NCI-H460 (cell line): ENCODE data around the gene OTOS. TPM values are rescaled to one million over a fixed set of nuclear protein-coding genes. Genes with fewer than 3 reads are reported as not detected.

Source experiments
- DNase-seq: peaks from one replicate; pipeline ENCODE4 v3.0.0-alpha.2; 2016; ENCODE audit warnings: low read depth; ENCODE audit errors: extremely low read depth
- total RNA-seq: library from RNA; depleted of rRNA; stranded (reverse); fragments of >200 nt; shearing (Covaris generic); gene quantifications from 2 replicates; pipeline ENCODE4 v1.2.3, GENCODE V29; 2014

The OTOS gene
- total RNA-seq, 1 experiment from 2014 or later = not detected

DNA sequence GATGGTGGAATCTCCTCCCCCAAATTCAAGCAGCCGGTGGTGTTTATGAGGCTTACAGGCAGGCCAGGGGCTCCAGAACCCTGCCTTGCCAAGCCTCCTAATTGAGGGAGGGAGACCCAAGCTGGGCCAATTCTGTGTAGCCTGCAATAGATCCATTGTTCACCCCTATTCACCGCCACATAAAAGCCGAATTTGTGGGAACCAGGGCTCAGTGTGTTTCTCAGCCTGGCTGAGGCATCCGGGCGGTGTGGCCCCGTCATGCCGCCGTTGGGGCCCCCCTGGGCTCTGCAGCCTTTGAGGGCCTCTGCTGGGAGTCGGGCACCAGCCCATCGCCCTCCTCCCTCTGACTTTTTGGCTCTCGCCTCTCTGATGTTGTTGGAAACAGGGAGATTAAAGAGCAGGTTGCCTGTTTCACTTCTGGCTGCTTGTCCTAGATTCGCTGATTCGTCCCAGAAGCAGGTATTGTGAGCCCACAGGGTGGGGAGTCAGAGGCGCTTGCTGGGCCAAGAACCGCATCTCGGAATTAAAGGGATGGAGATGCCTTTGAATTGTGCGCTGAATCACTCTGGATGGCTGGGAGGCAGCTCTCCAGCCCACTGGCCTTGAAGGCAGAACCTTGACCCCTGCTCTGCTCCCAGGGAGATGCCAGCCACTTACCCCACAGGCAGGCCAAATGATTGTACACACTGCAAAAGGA, 14.7 kb upstream of the OTOS start:
- DNase-seq = no peak

DNA sequence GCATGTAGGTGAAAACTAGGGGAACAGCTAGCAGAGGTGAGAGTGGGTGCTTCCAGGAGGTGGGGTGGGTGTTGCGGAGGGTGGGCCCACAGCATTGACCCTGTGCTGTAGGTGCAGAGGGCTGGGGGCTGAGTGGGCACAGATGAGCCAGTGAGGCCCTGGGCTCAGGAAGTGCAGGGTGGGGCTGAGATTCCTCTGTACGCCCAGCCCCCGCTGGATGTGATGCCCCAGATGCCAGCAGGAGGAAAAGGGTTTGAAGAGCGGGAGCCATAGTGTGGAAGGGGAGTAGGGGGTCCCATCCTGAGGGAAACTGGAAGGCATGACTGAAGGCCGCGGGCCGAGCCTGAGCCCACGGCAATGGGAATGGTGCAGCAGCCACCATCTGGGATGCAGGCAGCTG, 14.1 kb upstream of the OTOS start:
- DNase-seq = no peak

DNA sequence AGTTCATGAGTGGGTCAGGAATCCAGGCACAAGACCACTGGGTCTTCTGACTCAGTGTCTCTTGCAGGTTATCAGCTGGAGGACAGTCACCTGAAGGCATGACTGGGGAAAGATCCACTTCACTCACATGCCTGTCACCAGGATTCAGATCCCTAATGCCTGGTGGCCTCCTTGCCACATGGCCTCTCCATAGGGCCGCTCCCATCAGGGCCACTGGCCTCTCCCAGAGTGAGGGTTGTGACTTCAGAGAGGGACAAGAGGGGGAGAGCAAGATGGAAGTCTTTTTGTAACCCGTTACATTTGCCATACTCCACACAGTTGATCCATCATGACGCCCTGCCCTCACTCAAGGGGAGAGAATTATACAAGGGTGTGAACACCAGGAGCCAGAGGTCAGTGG, 13.0 kb upstream of the OTOS start:
- no peak for DNase-seq

DNA sequence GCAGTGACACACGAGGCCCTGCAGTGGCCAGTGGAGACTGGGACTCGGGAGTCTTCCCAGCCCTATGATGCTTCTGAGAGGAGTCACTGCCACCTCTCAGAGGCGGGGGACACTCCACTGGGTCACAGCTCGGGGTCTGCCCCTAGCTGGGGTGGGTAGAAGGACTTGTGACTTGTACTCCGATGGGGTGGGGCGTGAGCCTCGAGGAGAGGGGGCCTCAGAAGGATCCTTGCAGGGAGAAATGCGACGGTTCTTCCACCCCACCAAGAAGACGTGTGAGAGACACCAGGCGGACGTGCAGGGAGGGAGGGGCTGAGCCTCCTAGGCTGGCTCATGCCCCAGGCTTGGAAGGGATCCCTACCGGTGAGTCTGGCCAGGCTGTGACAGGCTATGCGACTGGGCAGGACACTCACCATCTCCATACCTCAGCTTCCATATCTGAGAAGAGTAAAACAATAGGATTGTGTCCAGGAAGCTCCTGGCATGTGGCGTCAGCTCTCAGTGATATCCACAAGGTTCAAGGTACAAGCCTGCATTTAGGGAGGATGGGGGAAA, 11.1 kb upstream of the OTOS start:
- DNase-seq = no peak

DNA sequence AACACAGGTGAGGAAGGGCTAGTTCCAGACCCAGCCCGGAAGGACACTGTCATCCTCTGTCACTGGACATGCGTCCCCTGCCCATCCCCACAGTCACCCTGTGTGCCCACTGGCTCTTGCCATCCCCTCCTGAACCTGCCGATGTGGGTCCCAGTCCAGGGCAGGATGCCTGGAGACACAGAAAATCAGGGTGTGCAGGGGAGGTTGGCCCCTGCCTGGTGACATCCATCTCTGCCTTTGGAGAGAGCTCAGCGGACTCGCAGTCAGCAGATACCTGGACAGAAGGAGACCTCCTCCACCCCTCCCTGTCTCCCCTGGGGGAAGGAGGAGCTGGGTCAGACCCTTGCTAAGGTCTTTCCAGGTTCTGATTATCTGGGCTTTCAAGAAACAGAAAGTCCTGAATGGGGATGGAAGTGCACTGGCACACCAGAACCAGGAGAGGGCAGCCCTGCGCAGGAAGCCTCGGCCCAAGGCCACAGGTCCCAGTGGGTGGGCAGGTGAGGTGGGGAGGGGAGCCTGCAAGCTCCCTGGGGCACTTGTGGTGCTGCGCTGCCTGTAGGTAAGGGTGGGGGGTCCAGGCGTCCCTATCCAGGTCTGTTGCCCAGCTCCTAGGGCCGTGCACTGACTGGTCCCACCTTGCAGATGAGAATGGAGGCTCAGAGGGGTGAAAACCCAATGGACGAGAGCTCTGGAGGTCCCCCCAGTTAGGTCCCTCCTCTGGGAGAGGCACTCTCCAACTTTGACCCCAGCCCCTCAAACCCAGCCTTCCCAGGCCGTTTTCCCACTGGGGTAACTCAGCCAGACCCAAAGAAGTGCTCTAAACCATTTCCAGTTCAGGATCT, 9.7 kb upstream of the OTOS start:
- DNase-seq = peak; percentile 41

DNA sequence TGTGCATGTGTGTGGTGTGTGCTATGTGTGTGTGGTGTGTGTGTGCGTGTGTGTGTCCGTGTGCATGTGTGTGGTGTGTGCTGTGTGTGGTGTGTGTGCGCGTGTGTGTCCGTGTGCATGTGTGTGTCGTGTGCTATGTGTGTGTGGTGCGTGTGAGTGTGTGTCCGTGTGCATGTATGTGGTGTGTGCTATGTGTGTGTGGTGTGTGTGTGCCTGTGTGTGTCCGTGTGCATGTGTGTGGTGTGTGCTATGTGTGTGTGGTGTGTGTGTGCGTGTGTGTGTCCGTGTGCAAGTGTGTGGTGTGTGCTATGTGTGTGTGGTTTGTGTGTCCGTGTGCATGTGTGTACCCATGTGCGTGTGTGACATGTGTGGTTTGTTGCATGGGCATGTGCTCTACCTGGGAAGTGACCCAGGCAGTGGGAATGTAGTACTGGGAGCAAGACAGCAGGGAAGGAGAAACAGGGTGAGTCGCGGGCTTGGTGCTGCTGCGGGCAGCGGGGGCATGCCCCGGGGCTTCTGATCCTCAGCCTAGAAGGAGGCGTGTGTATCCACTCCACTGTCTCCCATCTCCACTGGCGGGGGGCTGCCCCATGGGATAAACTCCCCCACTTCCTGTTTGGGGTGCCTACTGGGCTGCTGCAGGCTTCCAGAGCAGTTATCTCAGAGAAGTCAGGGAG, 7.6 kb upstream of the OTOS start:
- DNase-seq = no peak

DNA sequence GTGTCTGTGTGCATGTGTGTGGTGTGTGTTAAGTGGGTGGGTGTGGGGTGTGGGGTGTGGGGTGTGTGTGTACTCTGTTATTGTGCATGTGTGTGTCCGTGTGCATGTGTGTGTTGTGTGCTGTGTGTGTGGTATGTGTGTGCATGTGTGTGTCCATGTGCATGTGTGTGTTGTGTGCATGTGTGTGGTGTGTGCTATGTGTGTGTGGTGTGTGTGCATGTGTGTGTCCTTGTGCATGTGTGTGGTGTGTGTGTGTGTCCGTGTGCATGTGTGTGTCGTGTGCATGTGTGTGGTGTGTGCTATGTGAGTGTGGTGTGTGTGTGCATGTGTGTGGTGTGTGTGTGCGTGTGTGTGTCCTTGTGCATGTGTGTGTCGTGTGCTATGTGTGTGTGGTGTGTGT, 6.9 kb upstream of the OTOS start:
- DNase-seq = no peak

DNA sequence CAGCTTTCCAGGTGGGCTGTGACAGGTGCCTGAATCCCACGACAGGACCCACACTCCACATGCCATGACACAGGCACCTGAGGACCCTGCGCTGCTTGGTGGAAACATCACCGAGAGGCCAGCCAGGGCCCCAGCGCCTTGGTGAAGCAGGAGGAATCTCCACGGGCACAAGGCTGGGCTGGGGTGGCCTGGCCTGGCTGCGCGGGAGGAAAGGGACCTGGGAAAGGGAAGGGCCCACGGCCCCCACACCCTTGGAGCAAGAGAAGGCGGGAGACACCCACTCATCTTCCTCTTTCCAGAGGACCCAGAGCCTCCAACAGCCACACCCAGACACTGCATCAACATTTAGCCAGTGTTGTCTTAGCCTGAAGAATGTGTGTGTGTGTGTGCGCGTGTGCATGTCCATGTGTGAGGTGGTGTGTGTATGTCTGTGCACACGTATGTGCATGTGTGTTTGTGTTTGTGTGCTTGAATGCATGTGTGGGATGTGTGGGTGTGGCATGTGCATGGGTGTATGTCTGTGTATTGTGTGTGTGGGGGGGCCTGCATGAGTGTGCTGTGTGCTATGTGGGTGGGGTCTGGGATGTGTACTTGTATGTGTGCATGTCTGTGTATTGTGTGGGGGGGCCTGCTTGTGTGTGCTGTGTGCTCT, 6.3 kb upstream of the OTOS start:
- no peak for DNase-seq

DNA sequence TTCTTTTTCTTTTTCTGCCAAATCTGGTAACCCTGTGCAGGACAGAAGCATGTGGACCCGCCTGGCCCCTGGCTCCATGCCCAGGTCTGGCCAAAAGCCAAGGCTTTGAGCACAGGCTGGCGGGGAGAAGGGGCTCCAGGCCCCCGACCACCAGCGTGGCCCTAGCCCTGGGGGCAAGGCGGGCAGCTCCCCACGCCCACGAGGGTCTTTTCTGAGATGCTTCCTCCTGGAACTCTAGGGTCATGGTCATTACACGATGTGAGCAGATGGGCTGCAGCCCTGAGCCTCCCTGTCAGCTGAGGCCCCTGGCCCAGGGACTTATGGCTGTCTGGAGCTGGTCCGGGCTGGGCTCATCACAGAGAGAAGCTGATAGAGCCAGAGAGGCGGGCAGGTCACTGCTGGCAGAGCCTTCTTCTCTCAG, 5.7 kb upstream of the OTOS start:
- DNase-seq = no peak

DNA sequence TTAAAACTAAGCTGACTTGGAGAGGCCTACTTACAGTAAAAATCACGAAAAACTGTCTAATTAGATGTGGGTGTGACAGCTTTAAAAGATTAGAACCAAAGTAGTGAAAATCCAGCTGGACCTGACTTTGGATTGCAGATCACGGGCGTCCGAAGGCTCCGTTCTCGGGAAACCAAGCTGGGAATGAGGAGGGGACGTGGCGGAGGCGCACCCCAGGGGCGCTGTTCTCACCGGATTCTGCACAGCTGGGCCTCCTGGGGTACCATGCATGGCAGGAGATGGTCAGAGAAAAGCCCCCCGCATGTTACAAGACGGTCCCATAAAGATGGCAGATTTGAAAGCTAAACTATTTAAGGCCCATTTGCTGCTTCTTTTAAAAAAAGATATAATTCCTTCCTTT, 5.0 kb upstream of the OTOS start:
- DNase-seq = no peak

DNA sequence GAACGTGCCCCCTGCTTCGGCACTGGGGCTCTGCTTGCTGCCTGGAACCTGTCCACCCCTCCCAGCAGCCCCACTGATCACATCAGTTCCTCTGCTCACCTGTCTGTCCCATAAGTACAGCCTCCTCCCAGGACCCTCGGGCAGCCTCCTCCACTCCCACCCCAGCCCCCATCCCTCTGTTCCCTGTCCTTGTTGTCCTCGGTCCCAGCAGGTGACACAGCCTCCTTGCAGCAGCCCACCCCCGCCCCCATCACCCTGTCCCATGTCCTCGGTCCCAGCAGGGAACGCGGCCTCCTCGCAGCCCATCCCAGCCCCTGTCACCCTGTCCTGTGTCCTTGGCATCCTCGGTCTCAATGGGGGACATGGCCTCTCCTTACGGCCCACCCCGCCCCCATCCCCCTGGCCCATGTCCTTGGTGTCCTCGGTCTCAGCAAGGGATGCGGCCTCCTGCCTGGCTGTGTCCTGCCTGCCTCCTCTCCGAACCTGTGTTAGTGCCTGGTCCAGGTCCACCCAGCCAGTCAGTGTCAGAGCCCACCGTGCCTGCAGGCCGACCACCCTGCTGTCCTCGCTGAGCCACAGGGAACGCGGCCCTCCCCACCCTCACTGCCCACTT, 4.3 kb upstream of the OTOS start:
- DNase-seq = no peak

DNA sequence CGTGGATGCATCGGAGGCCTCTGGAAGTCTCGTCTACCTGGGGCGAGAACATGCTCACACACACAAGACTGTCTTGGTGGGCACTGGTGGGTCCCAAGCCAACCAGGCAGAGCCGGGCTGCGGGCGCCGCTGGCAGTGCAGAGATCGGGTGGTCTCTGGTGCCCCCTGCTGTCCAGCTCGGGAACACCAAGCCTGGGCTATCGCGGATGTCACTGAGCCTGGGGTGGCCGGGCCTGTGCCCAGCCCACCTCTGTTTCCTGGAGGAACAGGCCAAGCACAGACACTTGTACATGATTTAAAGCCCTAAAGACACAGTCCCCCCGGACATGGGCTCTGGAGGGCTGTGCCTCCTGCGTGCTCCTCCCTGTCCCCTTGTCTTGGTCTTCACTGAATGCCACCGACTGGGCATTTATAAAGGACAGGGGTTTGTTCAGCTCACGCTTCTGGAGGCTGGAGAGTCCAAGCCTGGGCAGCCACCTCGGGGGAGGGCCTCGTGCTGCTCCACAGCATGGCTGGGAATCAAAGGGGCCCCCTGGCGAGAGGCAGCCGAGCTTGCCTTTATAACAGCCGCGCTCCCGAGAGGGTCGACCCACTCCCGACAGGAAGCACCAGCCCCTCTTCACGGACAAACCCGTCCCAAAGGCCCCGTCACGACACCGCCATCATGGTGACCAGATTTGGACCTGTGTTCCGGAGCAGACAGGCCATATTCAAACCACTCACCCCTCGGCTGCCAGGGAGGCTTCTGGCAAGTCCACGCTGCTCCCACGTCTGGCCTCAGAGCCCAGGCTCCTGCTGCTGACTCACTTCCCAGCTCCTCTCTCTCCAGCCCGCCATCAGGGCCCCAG, 3.6 kb upstream of the OTOS start:
- peak; percentile 50 for DNase-seq

DNA sequence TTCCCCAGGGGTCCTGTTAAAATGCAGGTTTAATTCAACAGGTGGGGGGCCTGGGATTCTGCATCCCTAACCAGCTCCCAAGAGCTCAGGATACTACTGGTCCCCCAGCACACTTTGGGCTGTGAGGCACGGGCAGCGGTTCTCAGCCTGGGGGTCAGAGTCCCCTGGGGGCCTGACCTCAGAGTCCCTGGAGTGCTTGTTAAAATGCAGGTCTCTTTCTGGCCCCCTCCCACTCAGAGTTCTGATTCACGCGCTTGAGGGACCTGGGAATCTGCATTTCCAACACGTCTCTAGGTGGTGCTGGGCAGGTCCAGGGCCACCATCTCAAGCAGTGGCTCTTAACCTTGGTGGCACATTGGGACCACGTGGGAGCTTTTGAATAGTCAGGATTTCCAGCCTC, 2.8 kb upstream of the OTOS start:
- DNase-seq = no peak

DNA sequence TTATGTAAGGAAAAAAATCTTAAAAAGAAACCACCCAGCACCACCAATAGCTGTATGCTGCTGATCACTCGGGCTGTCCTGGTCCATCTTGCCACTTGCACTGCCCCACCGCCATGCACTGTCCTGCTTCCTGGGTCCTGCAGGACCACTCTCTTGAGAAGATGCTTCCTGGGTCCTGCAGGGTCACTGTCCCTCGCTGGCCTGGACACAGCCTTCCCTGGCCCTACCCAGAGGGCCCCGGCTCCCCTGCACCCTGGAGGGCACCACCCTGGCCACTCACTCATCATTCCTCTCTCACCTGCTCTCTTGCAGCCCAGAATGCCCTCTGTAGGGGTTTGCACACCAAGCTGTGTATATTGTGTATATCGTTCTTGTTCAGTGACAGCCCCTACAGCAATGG, 2.4 kb upstream of the OTOS start:
- no peak for DNase-seq

DNA sequence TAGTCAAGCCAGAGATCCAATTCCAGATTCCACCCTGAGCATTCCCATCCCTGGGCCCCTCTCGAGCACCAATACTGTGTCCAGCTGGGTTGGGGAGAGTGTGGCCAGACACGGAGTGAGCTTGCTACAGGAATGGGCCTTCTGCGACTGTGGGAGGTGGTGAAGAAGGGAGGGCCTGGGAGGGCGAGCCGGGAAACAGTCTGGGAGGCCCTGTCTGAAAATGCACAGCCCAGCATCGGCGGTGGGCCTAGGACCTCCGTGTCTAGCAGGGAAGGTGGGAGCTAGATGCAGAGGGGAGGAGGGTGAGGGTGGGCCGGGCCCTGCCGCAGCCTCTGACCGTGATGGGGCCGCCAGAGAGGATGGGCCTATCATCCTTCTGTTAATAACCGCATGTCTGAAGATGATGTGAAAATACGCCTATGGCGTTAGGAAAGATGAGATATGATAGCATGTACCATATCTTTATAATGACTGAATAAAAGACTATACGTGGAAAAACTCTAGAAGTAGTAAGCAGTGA, 1.9 kb upstream of the OTOS start:
- DNase-seq = no peak

DNA sequence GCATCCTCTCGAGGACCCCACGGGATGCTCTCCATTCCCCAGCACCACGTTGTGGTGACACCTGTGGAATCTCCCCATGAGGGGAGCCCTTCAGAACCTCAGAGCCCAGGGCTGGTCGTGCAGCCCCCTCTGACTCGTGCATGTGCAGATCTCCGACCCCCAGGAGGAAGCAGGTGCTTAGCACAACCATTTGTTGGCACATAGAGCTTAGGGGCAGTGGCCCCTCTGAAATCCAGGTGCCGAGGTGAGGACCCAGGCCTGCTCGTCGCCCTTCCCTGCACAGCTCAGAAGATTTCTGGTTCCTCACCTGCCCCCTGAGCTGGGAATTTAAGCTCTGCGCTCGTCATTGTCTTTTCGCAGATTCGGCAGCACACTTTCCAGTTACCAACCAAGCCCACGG, 1.3 kb upstream of the OTOS start:
- no peak for DNase-seq

DNA sequence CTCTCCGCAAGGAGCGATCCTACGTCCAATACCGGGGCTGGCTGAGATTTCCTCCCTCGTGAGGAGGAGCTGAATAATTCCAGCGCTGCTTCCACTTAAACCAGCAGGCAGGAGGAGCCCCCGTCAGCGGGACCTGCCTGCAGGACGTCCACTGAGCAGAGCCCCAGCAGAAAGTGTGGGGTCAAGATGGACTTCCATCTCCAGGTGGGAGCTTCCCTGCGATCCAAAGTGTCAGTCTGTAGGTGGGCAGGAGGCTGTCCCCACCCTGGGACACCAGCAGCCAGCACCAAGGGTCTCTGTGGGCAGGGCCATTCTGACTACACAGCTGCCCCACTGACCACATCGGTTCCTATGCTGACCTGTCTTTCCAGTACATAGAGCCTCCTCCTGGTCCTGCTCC, 462 bp upstream of the OTOS start:
- DNase-seq = no peak

DNA sequence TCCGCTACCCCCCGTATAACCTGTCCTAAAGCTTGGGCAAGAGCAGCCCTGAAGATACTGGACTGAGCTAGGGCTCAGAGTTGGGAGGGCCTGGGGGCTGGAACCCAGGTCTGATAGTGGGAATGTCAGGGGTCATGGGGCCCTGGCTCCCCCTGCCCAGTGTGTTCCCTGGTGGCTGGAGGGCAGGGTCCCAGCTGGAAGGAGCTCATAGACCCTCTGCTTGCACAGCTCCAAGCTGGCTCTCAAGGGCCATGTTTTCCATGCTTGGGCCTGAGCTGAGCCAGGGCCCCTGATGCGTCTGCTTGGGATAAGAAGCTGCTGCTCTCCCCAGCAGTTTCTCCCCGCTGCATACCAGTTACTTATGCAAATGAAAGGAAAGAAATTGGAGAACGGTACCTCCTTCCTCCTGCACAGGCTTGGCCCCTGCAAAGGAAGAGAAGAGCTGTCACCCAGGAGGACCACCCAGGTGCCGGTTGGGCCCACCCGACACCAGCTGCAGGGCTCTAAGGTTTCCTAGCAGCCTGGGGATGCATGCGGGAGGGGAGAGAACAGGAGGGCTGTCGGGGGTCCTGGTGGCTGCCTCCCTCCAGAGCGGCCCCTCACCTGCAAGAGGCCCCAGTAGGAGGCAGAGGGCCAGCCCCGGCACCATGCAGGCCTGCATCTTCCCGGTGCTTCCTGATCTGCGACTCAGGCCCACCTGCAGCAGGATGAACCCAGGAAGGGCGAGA, 628 bp downstream of the OTOS start:
- no peak for DNase-seq

DNA sequence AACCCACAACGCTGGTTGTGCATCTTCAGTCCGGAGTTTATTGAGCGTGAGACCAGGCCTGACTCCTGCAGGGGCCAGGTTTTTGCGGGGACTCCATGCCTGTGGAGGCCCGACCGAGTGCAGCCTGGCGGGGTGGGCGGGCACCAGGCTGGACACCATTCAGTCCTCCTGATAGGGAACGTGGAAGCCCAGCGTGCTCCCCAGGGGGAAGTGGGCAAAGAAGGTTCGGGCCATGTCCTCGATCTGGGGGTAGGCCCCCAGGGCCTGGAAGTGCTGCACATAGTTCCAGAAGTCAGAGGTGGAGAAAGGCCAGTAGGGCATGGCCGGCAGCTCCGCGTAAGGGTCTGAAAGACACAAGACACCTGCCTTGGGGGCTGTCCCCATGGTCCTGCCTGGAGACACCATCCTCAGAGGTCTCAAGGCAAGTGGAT, 1.4 kb downstream of the OTOS start:
- DNase-seq = no peak
